ENCODE measurements around the gene CPEB1.
"Not testable (repeated sequence)": the region's sequence is repeated elsewhere in the genome, so short reads cannot be mapped to it uniquely, and the experiment has no call there.

- TF ChIP-seq, protein P1, sequence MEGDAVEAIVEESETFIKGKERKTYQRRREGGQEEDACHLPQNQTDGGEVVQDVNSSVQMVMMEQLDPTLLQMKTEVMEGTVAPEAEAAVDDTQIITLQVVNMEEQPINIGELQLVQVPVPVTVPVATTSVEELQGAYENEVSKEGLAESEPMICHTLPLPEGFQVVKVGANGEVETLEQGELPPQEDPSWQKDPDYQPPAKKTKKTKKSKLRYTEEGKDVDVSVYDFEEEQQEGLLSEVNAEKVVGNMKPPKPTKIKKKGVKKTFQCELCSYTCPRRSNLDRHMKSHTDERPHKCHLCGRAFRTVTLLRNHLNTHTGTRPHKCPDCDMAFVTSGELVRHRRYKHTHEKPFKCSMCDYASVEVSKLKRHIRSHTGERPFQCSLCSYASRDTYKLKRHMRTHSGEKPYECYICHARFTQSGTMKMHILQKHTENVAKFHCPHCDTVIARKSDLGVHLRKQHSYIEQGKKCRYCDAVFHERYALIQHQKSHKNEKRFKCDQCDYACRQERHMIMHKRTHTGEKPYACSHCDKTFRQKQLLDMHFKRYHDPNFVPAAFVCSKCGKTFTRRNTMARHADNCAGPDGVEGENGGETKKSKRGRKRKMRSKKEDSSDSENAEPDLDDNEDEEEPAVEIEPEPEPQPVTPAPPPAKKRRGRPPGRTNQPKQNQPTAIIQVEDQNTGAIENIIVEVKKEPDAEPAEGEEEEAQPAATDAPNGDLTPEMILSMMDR (tag by site-specific recombination; IDR thresholded peaks at IDR 0.05) = not testable (repeated sequence)
- not testable (repeated sequence) for TF ChIP-seq ZNF10 (tag by site-specific recombination; IDR thresholded peaks at IDR 0.05); ZNF645 (tag by site-specific recombination; IDR thresholded peaks at IDR 0.05); RBAK (tag by site-specific recombination; IDR thresholded peaks at IDR 0.05); ZNF747 (tag by site-specific recombination; IDR thresholded peaks at IDR 0.05); ZBTB20 (tag by site-specific recombination; IDR thresholded peaks at IDR 0.05); ZNF175 (tag by site-specific recombination; IDR thresholded peaks at IDR 0.05); ATF2 (tag by site-specific recombination; IDR thresholded peaks at IDR 0.05; ENCODE audit: low read depth)
These were observed 146.4 kb downstream of the CPEB1 start for GRCh38 chr15:82500772-82501171.

Measured in HEK293 (cell line).